Stimulated activated CD4-positive, alpha-beta T cell treated with anti-CD3 and anti-CD28 coated beads, TNF-alpha, amount 100 ng/mL, for 24 hours (primary cell): ENCODE results near the gene ZRANB1.
"Not testable (repeated sequence)": the region's sequence is repeated elsewhere in the genome, so short reads cannot be mapped to it uniquely, and the experiment has no call there.

ENCODE experiments used
- DNase-seq, 3 experiments: peaks; one replicate each; pipeline ENCODE4 v3.0.0-alpha.2; 2020; ENCODE audit warnings: low read depth in 3 of 3

Gene ZRANB1

GRCh38 chr10:124963866-124964720 is 22.2 kb downstream of the ZRANB1 start:
- no peak for DNase-seq

- no peak for DNase-seq
These were observed 24.1 kb downstream of the ZRANB1 start for GRCh38 chr10:124966008-124966407.

- DNase-seq, result no peak
These were observed 25.3 kb downstream of the ZRANB1 start for GRCh38 chr10:124967255-124967654.

- no peak for DNase-seq
These were observed 29.4 kb downstream of the ZRANB1 start for GRCh38 chr10:124971276-124971675.

GRCh38 chr10:124972637-124973036 is 30.7 kb downstream of the ZRANB1 start:
- DNase-seq, result no peak

GRCh38 chr10:124974131-124974530 is 32.2 kb downstream of the ZRANB1 start:
- no peak for DNase-seq

- DNase-seq, result no peak
These were observed 34.1 kb downstream of the ZRANB1 start for GRCh38 chr10:124975977-124976514.

- DNase-seq, result no peak
These were observed 35.2 kb downstream of the ZRANB1 start for GRCh38 chr10:124977161-124977560.

- no peak for DNase-seq
These were observed 35.9 kb downstream of the ZRANB1 start for GRCh38 chr10:124977648-124978375.

- no peak for DNase-seq
These were observed 36.4 kb downstream of the ZRANB1 start for GRCh38 chr10:124978376-124978725.

- no peak for DNase-seq
These were observed 41.4 kb downstream of the ZRANB1 start for GRCh38 chr10:124983321-124983720.

- DNase-seq, result no peak
These were observed 42.5 kb downstream of the ZRANB1 start for GRCh38 chr10:124984376-124984775.

GRCh38 chr10:124985162-124985561 is 43.2 kb downstream of the ZRANB1 start:
- DNase-seq, result no peak

GRCh38 chr10:124987788-124988187 is 45.9 kb downstream of the ZRANB1 start:
- DNase-seq, result no peak

GRCh38 chr10:124988753-124989152 is 46.8 kb downstream of the ZRANB1 start:
- not testable (repeated sequence) for DNase-seq

- DNase-seq, result no peak
These were observed 47.6 kb downstream of the ZRANB1 start for GRCh38 chr10:124989526-124989925.

- no peak for DNase-seq
These were observed 49.0 kb downstream of the ZRANB1 start for GRCh38 chr10:124990671-124991625.

- no peak for DNase-seq
These were observed 49.9 kb downstream of the ZRANB1 start for GRCh38 chr10:124991835-124992234.

- DNase-seq, result no peak
These were observed 50.8 kb downstream of the ZRANB1 start for GRCh38 chr10:124992462-124993344.

GRCh38 chr10:124993345-124993708 is 51.4 kb downstream of the ZRANB1 start:
- no peak for DNase-seq
